HG03139 (cell line): Measurements from ENCODE around the gene SIK3.

ENCODE experiments used
- ATAC-seq: cut with Tn5 transposase; IDR thresholded peaks from one replicate; pipeline ENCODE4 v1.9.1; 2021; ENCODE audit not compliant: unreplicated experiment

Gene SIK3

GRCh38 chr11:116901964-116902688 is 196.1 kb downstream of the SIK3 start:
- no peak for ATAC-seq

GRCh38 chr11:116901211-116901610 is 197.0 kb downstream of the SIK3 start:
- no peak for ATAC-seq

DNA sequence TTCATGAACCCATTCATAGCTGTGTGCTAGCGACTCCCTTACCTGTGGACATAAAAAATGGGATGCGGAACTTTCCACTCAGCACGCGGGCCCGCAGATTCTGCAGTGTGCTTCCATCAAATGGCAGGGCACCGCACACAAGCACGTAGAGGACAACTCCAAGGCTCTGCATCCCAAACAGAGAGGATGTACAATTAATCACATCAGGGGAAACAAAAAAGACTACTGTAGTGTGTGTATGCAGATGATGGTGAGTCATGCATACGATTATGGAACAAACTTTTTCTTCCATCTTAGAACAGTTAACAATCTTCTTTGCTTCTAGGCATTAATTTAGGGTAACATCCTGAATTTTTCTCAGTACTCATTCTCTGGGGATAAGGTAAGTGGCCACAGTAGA is 202.0 kb downstream of the SIK3 start:
- ATAC-seq = no peak

GRCh38 chr11:116895048-116895757 is 203.0 kb downstream of the SIK3 start:
- ATAC-seq = no peak

DNA sequence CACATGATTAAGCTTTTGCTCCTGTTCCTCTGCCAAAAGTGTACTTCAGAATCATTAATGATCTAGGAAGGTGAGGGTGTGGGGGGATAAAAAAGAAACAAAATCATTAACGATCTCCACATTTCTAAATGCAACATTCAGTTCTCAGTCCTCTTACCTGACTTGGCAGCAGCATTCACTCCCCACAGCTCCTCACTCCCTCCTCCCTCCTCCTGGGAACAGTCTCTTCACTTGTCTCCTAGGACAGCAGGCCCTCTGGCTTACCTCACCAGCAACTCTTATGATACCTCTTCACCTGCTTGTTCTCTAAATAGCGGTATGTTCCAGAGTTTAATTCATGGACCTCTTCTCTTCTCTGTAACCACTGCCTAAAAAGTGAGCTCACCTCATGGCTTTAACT is 204.3 kb downstream of the SIK3 start:
- ATAC-seq = no peak

- ATAC-seq = no peak
Observed at GRCh38 chr11:116893437-116893836, 204.8 kb downstream of the SIK3 start.

GRCh38 chr11:116892374-116892773 is 205.9 kb downstream of the SIK3 start:
- ATAC-seq = no peak

DNA sequence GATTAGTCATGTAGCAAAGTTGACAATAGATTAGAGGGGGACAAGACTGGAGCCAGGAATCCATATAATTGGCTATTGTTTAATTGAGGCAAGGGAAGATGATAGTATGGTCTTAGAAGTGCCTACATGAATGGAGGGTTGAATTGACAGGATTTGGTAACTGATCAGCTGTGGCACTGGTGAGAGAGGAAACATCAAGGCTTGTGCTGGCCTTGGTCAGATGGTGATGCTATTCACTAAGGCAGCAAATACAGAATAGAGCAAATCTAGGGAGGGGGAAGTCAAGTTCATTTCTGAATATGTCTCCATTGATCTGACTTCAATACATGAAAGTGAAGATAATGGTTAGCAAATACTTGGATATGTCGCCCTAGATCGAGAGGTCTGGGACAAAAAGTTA is 206.5 kb downstream of the SIK3 start:
- ATAC-seq = no peak

DNA sequence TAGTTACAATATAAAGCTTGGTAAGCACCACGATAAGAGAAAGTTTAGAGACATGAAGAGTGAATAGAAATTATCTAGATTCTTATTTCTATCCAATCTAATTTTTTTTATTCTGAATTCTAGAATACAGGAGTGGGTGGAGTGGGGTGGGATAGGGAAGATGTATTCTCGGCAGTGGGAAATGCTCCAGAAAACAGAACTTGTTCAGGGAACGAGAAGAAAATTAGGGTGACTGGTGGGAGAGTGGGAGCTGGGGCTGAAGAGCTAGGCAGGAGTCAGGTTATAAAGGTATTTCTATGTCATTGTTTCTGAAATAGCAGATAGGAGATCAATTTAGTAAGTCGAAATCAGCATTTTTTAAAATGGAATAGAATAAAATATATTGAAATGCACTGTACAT is 207.6 kb downstream of the SIK3 start:
- no peak for ATAC-seq

DNA sequence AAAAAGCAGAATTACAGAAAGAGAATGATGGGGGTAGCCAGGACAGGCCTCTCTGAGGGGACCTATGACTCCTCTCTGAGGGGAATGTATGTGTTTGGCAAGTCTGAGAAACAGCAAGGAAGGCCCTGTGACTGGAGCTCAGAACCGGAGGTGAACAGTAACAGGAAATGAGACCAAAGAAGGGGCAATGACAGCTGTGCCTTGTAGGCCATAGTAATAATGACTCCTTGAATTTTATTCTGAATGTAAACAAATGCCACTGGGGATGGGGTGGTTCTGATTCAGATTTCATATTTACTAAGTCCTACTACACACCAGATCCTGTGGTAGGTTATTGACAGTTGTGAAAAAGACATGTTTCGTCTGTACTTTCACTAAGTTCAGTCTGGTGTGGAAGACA is 208.0 kb downstream of the SIK3 start:
- ATAC-seq = peak; percentile 65

GRCh38 chr11:116888884-116889549 is 209.2 kb downstream of the SIK3 start:
- ATAC-seq = no peak

- ATAC-seq = no peak
Observed at GRCh38 chr11:116888024-116888423, 210.2 kb downstream of the SIK3 start.

- ATAC-seq = no peak
Observed at GRCh38 chr11:116885951-116886655, 212.1 kb downstream of the SIK3 start.

GRCh38 chr11:116882386-116882785 is 215.8 kb downstream of the SIK3 start:
- ATAC-seq = no peak

- ATAC-seq = no peak
Observed at GRCh38 chr11:116881143-116881542, 217.1 kb downstream of the SIK3 start.

DNA sequence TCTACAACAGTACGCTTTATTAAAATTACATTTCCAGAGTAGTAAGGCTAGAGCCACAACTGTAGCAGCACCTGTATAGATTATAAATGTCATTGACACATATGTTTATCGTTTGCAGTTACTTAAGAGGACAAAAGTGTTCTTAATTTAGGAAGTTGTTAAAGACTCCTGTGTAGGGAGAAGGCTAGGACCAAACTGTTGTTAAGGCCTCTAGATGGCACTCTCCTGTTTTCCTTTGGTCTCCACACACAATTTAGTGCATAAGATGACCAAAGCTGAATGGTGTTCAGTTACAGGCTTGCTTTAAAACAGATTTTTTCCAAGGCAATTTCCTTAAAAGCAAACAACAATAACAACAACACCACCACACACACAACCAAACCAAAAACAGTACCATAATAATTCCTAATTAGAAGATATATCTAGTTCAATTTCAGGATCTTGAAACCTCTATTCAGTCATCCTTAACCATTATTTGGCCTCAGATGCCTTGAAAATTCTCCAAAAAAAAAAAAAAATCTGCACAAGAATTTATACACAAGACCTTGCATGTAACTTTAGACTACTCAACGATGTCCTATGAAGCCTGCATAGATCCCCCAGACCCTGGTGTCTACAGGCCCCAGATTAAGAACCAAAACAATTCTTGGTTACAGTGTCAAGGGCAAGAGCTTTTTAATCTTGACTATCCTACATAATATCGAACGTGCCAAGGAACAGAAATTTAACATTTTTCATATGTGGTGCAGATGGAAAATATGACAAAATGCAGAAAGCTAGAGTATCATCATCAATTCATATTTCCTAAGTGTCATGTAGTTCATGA is 218.2 kb downstream of the SIK3 start:
- ATAC-seq = no peak

GRCh38 chr11:116876656-116877055 is 221.6 kb downstream of the SIK3 start:
- ATAC-seq = no peak

- no peak for ATAC-seq
Observed at GRCh38 chr11:116875194-116875593, 223.0 kb downstream of the SIK3 start.

GRCh38 chr11:116874251-116874650 is 224.0 kb downstream of the SIK3 start:
- no peak for ATAC-seq

GRCh38 chr11:116873381-116873780 is 224.8 kb downstream of the SIK3 start:
- ATAC-seq = no peak

GRCh38 chr11:116871248-116871647 is 227.0 kb downstream of the SIK3 start:
- ATAC-seq = no peak
